Gastroesophageal sphincter (tissue), 4 donors: ENCODE measurements around the gene PPP1R13B. TPM values are rescaled to one million over a fixed set of nuclear protein-coding genes. Genes with fewer than 3 reads are reported as not detected.
A peak's percentile ranks its signal among the peaks of the same experiment; 100 is the strongest.

Experiments
- ATAC-seq: fragments of 150-250 bp; one replicate; pipeline ENCODE4 v1.9.1; 2016; ENCODE audit warnings: mild to moderate bottlenecking, moderate library complexity
- H3K27ac ChIP-seq, 4 donors: fragments of 200-600 bp; sonication (generic) in 3 of 4; 1 replicate in 3 of 4; 2 replicates in 1 of 4; pipeline ENCODE4 v1.5.1; 2016 to 2019
- H3K27me3 ChIP-seq: fragments of 200-600 bp; sonication (generic); one replicate; pipeline ENCODE4 v1.5.1; 2019
- H3K36me3 ChIP-seq, 2 donors: fragments of 200-600 bp; sonication (generic); one replicate each; pipeline ENCODE4 v1.5.1; 2019; ENCODE audit warnings: control low read depth in 1 of 2
- H3K4me1 ChIP-seq, 3 donors: fragments of 200-600 bp; sonication (generic); 1 replicate in 2 of 3; 2 replicates in 1 of 3; pipeline ENCODE4 v1.5.1; 2016 to 2019; ENCODE audit warnings: control low read depth in 2 of 3
- H3K4me3 ChIP-seq, 2 donors: fragments of 200-600 bp; sonication (generic); one replicate each; pipeline ENCODE4 v1.5.1; 2019; ENCODE audit warnings: mild to moderate bottlenecking in 1 of 2, moderate library complexity in 1 of 2
- H3K9me3 ChIP-seq, 3 donors: fragments of 200-600 bp; sonication (generic); one replicate each; pipeline ENCODE4 v1.5.1; 2017 to 2019; ENCODE audit warnings: control low read depth in 2 of 3
- EP300 ChIP-seq: sonication (generic); formaldehyde crosslinking; IDR thresholded peaks from one replicate; pipeline ENCODE4 v1.6.1; 2017; ENCODE audit warnings: antibody characterized with exemption, mild to moderate bottlenecking
- POLR2A ChIP-seq, 2 donors: fragments of 450-650 bp; IDR thresholded peaks; one replicate each; pipeline ENCODE4 v1.6.1; 2017; ENCODE audit warnings: antibody characterized with exemption in 2 of 2, mild to moderate bottlenecking in 2 of 2, moderate library complexity in 1 of 2
- POLR2AphosphoS5 ChIP-seq: sonication (generic); formaldehyde crosslinking; IDR thresholded peaks from one replicate; pipeline ENCODE4 v1.6.1; 2017; ENCODE audit warnings: antibody characterized with exemption
- WGBS, 2 donors: methylation state at CpG; one replicate each; pipeline ENCODE4 v1.1.5; 2018; ENCODE audit warnings: low coverage in 1 of 2; 5-methylcytosine and 5-hydroxymethylcytosine counted together
- total RNA-seq, 4 donors: library from RNA; depleted of rRNA; stranded (reverse); fragments of >200 nt; gene quantifications; one replicate each; pipeline ENCODE4 v1.1.0, GENCODE V29; 2016
- TF ChIP-seq, protein P1 (sequence below), 4 experiments: fragments of 200-600 bp in 2 of 4; fragments of 450-650 bp in 2 of 4; sonication (generic) in 1 of 4; IDR thresholded peaks; one replicate each; pipeline ENCODE4 v1.5.1; 2017 to 2019; ENCODE audit warnings: antibody characterized with exemption in 4 of 4, mild to moderate bottlenecking in 2 of 4, moderate library complexity in 2 of 4

PPP1R13B gene
- total RNA-seq, 4 donors from 2014 or later: 13.9 to 24.8 (median 17.5) TPM

GRCh38 chr14:103869406-103870143 lies 22.2 kb upstream of the PPP1R13B start:
- TF ChIP-seq POLR2AphosphoS5: no peak
- no peak overlapping the region for H3K4me3 ChIP-seq
- no peaks in the 10 kb centered on the region for H3K36me3 ChIP-seq
- H3K27ac ChIP-seq: no peak overlapping the region
- 71% methylated on average over 4 to 9 of the region's 14 CpGs for WGBS, 2 donors
- H3K4me1 ChIP-seq: peaks cover 0 to 27% (median 4%) of the 10 kb centered on the region in 3 donors
- ATAC-seq: no peak
- H3K9me3 ChIP-seq: no peaks in the 10 kb centered on the region
- H3K27me3 ChIP-seq: no peaks in the 10 kb centered on the region

DNA sequence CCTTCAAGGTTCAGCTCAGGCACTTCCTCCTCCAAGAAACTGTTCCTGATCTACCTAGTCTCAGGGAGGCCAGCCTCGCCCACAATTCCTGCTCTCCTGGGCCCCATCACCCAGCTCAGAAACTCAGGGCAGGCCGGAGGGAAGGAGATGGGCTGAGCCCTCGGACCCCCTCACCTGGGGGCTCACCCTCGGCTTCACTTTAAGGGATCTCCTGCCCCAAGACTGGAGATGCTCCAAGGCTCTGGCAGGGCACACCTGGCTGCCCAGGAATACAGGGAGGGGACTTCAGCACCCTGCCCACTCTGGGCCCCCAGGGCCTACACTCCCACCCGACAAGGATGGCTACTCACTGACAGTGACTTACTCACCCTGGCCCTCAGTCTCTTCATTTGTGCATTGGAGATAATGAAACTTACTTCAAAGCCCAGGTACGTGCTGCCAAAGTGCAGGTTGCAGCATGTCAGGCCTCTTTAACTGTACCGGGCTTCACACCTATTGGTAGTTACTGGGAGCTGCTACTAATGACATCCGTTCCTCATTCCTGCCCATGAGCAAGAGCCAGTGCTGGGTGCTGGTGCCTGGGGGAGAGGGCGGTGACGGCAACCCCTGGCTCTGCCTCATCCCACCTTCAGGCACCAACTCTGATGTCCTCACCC lies 21.0 kb upstream of the PPP1R13B start:
- Histone ChIP-seq H3K36me3 (no peaks in the 10 kb centered on the region), H3K27ac (peak overlapping the region in 2 of 4 donors; percentile 46 to 59), H3K4me1 (peaks cover 0 to 27% (median 4%) of the 10 kb centered on the region in 3 donors), H3K4me3 (no peak overlapping the region), H3K9me3 (no peaks in the 10 kb centered on the region), H3K27me3 (no peaks in the 10 kb centered on the region)
- WGBS, 2 donors: 83 to 95% methylated on average over 1 to 6 of the region's 10 CpGs
- TF ChIP-seq POLR2AphosphoS5: no peak
- TF ChIP-seq, protein P1, sequence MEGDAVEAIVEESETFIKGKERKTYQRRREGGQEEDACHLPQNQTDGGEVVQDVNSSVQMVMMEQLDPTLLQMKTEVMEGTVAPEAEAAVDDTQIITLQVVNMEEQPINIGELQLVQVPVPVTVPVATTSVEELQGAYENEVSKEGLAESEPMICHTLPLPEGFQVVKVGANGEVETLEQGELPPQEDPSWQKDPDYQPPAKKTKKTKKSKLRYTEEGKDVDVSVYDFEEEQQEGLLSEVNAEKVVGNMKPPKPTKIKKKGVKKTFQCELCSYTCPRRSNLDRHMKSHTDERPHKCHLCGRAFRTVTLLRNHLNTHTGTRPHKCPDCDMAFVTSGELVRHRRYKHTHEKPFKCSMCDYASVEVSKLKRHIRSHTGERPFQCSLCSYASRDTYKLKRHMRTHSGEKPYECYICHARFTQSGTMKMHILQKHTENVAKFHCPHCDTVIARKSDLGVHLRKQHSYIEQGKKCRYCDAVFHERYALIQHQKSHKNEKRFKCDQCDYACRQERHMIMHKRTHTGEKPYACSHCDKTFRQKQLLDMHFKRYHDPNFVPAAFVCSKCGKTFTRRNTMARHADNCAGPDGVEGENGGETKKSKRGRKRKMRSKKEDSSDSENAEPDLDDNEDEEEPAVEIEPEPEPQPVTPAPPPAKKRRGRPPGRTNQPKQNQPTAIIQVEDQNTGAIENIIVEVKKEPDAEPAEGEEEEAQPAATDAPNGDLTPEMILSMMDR (IDR thresholded peaks at IDR 0.05): no peak
- TF ChIP-seq POLR2A (IDR thresholded peaks at IDR 0.05): no peak
- ATAC-seq: no peak

DNA sequence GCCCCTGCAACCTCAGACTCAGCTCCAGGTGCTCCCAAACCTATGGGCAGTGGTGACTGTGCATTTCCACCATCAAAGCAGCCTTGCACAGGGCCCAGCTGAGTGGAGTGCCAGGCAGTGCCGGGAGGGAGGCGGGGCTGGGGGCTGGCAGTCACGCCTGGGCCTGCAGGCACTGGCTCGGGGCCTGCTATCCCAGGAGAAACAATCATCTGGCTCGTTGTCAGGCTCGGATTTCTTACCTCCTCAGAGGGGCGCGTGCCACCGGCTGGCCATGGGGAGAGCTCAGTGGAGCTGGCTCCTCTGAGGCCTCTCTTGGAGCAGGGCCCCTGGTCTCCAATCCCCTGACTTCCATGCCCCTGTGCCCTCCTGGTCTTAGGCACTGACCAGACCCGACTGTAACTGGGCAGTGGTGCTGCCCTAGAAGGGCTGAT lies 20.2 kb upstream of the PPP1R13B start:
- no peaks in the 10 kb centered on the region for H3K36me3 ChIP-seq
- peak overlapping the region in 3 of 4 donors; percentile 33 to 59 (median 46) for H3K27ac ChIP-seq
- 60% methylated on average over 1 of the region's 10 CpGs; no CpG with 5 or more reads in 1 of the 2 donors for WGBS, 2 donors
- peaks cover 0 to 24% (median 4%) of the 10 kb centered on the region in 3 donors for H3K4me1 ChIP-seq
- TF ChIP-seq, protein P1 (IDR thresholded peaks at IDR 0.05): no peak
- H3K4me3 ChIP-seq: no peak overlapping the region
- no peaks in the 10 kb centered on the region for H3K9me3 ChIP-seq
- H3K27me3 ChIP-seq: no peaks in the 10 kb centered on the region
- peak; percentile 71 for ATAC-seq

DNA sequence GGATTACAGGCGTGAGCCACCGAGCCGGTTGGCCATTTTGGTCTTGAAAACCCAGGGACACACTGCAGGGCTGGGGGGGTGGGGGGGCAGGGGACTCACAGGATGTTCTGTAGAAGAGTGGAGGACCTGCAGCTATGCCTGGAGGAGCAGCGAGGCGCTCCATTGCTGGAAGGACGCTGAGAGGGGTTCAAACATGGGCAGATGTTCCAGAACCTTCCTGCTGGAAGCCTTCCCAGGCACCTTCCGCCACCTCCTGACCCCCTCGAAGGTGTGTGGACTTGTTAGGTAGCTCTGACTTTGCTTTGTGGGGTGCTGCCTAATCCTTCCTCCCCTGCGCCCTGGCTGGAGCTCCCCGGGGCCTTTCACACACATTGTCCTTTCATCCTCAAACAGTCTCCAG lies 19.6 kb upstream of the PPP1R13B start:
- Histone ChIP-seq H3K27ac (peak overlapping the region in 2 of 4 donors; percentile 33 to 59), H3K27me3 (no peaks in the 10 kb centered on the region), H3K4me1 (peaks cover 0 to 19% (median 4%) of the 10 kb centered on the region in 3 donors), H3K36me3 (no peaks in the 10 kb centered on the region), H3K9me3 (no peaks in the 10 kb centered on the region), H3K4me3 (no peak overlapping the region)
- TF ChIP-seq, protein P1 (IDR thresholded peaks at IDR 0.05): no peak
- no peak for TF ChIP-seq POLR2A (IDR thresholded peaks at IDR 0.05)
- no peak for TF ChIP-seq POLR2AphosphoS5
- TF ChIP-seq EP300: no peak
- ATAC-seq: no peak
- WGBS, 2 donors: 60% methylated on average over 1 of the region's 10 CpGs; no CpG with 5 or more reads in 1 of the 2 donors

DNA sequence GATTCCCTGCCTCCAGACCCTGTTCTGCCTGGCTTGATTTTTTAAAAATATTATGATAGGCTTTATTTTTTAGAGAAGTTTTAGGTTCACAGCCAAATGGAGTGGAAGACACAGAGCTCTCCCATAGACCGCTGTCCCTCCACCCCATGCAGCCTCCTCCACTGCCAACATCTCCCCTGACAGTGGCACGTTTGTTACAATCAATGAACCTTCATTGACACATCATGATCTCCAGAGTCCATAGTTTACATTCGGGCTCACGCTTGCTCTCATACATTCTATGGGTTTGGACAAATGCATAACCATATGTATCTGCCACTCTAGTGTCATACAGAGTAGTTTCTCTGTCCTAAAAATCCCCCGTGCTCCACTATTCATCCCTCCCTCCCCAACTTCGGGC lies 15.9 kb upstream of the PPP1R13B start:
- Histone ChIP-seq H3K4me3 (no peak overlapping the region), H3K27ac (no peak overlapping the region), H3K27me3 (no peaks in the 10 kb centered on the region), H3K4me1 (peaks cover 0 to 12% (median 4%) of the 10 kb centered on the region in 3 donors), H3K36me3 (no peaks in the 10 kb centered on the region), H3K9me3 (no peaks in the 10 kb centered on the region)
- WGBS, 2 donors: 74 to 81% methylated on average over 5 to 6 of the region's 6 CpGs
- no peak for ATAC-seq
- TF ChIP-seq POLR2AphosphoS5 (no peak), EP300 (no peak), POLR2A (IDR thresholded peaks at IDR 0.05) (no peak)
- TF ChIP-seq, protein P1 (IDR thresholded peaks at IDR 0.05): no peak
